ENCODE data around the gene CRHR2. TPM values are rescaled to one million over a fixed set of nuclear protein-coding genes. Genes with fewer than 3 reads are reported as not detected.

The CRHR2 gene
- total RNA-seq, 2 experiments from 2014 or later = not detected

- Mint-ChIP-seq H3K27ac (no peak overlapping the region), H3K27me3 (peaks cover 2% of the 10 kb centered on the region), H3K9me3 (no peaks in the 10 kb centered on the region), H3K4me3 (no peak overlapping the region), H3K4me1 (ENCODE audit: low read depth) (peaks cover 6% of the 10 kb centered on the region), H3K36me3 (ENCODE audit: low read depth) (no peaks in the 10 kb centered on the region)
- POLR2A ChIA-PET = no interaction called here
- intact Hi-C loops (cut with DNase I, micrococcal nuclease) = no loop called here
- no peaks in the 10 kb centered on the region for H3K9me3 ChIP-seq (ENCODE audit: control insufficient read depth in 1 of 2, insufficient read depth in 1 of 2, low read length in 2 of 2)
- no peak for DNase-seq
- no peaks in the 10 kb centered on the region for H3K36me3 ChIP-seq (ENCODE audit: insufficient read depth, low read length)
- H3K27me3 ChIP-seq (ENCODE audit: control insufficient read depth in 1 of 2, insufficient read depth in 2 of 2, low read length in 2 of 2) = no peaks in the 10 kb centered on the region
- no peak for ATAC-seq (ENCODE audit: poor library complexity)
- H3K27ac ChIP-seq (ENCODE audit: low read depth in 1 of 2, low read length in 2 of 2) = no peak overlapping the region
- TF ChIP-seq CTCF (IDR thresholded peaks at IDR 0.05) = no peak
- peaks cover 14% of the 10 kb centered on the region for H3K4me1 ChIP-seq (ENCODE audit: insufficient read depth, low read length)
- no peak overlapping the region for H3K4me3 ChIP-seq (ENCODE audit: low read length)
- CTCF ChIA-PET = no interaction called here
Observed at GRCh38 chr7:30694774-30695721, 12.8 kb upstream of the CRHR2 start.

GRCh38 chr7:30694218-30694745, 12.0 kb upstream of the CRHR2 start:
- Mint-ChIP-seq H3K27ac (no peak overlapping the region), H3K4me1 (ENCODE audit: low read depth) (peaks cover 6% of the 10 kb centered on the region), H3K27me3 (peaks cover 5% of the 10 kb centered on the region), H3K9me3 (no peaks in the 10 kb centered on the region), H3K4me3 (no peak overlapping the region), H3K36me3 (ENCODE audit: low read depth) (no peaks in the 10 kb centered on the region)
- Histone ChIP-seq H3K27me3 (ENCODE audit: control insufficient read depth in 1 of 2, insufficient read depth in 2 of 2, low read length in 2 of 2) (no peaks in the 10 kb centered on the region), H3K4me3 (ENCODE audit: low read length) (no peak overlapping the region), H3K4me1 (ENCODE audit: insufficient read depth, low read length) (peaks cover 14% of the 10 kb centered on the region), H3K36me3 (ENCODE audit: insufficient read depth, low read length) (no peaks in the 10 kb centered on the region), H3K27ac (ENCODE audit: low read depth in 1 of 2, low read length in 2 of 2) (no peak overlapping the region), H3K9me3 (ENCODE audit: control insufficient read depth in 1 of 2, insufficient read depth in 1 of 2, low read length in 2 of 2) (no peaks in the 10 kb centered on the region)
- ChIA-PET POLR2A (no interaction called here), CTCF (no interaction called here)
- ATAC-seq (ENCODE audit: poor library complexity) (no peak), DNase-seq (no peak)
- no peak for TF ChIP-seq CTCF (IDR thresholded peaks at IDR 0.05)
- intact Hi-C loops (cut with DNase I, micrococcal nuclease) = no loop called here

- H3K27me3 ChIP-seq (ENCODE audit: control insufficient read depth in 1 of 2, insufficient read depth in 2 of 2, low read length in 2 of 2) = no peaks in the 10 kb centered on the region
- CTCF ChIA-PET = no interaction called here
- DNase-seq (no peak), ATAC-seq (ENCODE audit: poor library complexity) (no peak)
- H3K27ac Mint-ChIP-seq = no peak overlapping the region
- no peaks in the 10 kb centered on the region for H3K9me3 Mint-ChIP-seq
- intact Hi-C loops (cut with DNase I, micrococcal nuclease) = no loop called here
- POLR2A ChIA-PET = no interaction called here
- H3K4me1 Mint-ChIP-seq (ENCODE audit: low read depth) = peaks cover 5% of the 10 kb centered on the region
- no peak overlapping the region for H3K4me3 Mint-ChIP-seq
- no peak overlapping the region for H3K4me3 ChIP-seq (ENCODE audit: low read length)
- no peak for TF ChIP-seq CTCF (IDR thresholded peaks at IDR 0.05)
- no peaks in the 10 kb centered on the region for H3K9me3 ChIP-seq (ENCODE audit: control insufficient read depth in 1 of 2, insufficient read depth in 1 of 2, low read length in 2 of 2)
- no peaks in the 10 kb centered on the region for H3K36me3 Mint-ChIP-seq (ENCODE audit: low read depth)
- peaks cover 5% of the 10 kb centered on the region for H3K27me3 Mint-ChIP-seq
- H3K36me3 ChIP-seq (ENCODE audit: insufficient read depth, low read length) = no peaks in the 10 kb centered on the region
- H3K27ac ChIP-seq (ENCODE audit: low read depth in 1 of 2, low read length in 2 of 2) = no peak overlapping the region
- peaks cover 9% of the 10 kb centered on the region for H3K4me1 ChIP-seq (ENCODE audit: insufficient read depth, low read length)
Observed at GRCh38 chr7:30692882-30693281, 10.6 kb upstream of the CRHR2 start.

Data from CD4-positive, alpha-beta T cell (primary cell).